KOPT-K1 (cell line): ENCODE results near the gene AFF3.
A peak's percentile ranks its signal among the peaks of the same experiment; 100 is the strongest.

Source experiments
- H3K27ac ChIP-seq: fragments of 200-600 bp; sonication (generic); 2 replicates; pipeline ENCODE4 v1.5.1; 2016; ENCODE audit warnings: antibody characterized with exemption, mild to moderate bottlenecking, low read depth, low read length; ENCODE audit not compliant: poor library complexity, severe bottlenecking
- H3K36me3 ChIP-seq: fragments of 200-600 bp; sonication (generic); 2 replicates; pipeline ENCODE4 v1.5.1; 2017; ENCODE audit warnings: antibody characterized with exemption, mild to moderate bottlenecking, low read length, moderate library complexity; ENCODE audit not compliant: insufficient read depth
- H3K9me3 ChIP-seq: fragments of 200-600 bp; sonication (generic); 2 replicates; pipeline ENCODE4 v1.5.1; 2017; ENCODE audit warnings: antibody characterized with exemption, low read length, mild to moderate bottlenecking; ENCODE audit not compliant: insufficient read depth, poor library complexity, severe bottlenecking

AFF3 gene

DNA sequence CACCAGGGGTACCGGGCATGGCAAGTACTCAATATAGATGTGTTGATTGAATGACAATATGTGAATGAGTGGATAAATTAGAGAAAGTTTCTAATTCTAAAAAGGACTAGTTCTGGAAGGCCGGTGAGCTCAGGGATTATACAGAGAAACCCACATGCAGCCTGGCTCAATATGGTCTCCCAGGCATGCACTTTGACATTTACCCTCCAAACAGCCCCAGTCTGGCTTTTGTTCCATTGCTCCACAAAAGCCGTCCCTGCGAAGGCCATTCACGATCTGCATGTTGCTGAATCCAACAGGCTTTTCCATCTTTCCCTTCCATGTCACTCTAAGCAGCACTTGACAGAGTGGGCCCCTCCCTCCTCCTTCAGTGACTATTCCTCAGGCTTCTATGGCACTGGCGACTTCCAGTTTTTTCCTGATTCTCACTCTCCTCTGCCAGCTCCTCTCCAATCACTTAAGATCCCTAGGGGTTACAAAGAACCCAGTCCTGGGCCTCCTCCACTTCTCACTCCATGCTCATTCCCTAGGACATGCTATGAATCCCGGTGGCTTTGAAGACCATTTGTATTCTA, 266.7 kb downstream of the AFF3 start:
- Histone ChIP-seq H3K36me3 (no peaks in the 10 kb centered on the region), H3K9me3 (no peaks in the 10 kb centered on the region), H3K27ac (no peak overlapping the region)

DNA sequence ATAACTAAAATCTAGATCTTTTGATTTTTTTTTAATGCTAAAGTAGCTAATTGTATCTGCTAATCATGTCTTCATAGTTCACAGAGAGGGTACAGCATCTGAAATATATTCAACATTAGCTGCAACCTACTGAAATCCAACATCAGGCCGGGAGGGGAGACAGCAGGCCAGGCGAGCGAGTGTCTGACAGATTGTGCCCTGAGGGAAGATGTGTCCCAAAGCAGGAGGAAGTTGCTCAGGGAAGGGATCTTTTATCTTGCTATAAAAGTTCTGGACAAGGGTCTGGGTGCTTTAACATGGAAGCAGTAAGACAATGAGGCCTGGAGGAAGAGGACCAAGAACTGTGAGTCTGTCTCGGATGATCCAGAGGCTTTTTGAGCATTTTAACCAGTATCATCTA, 274.1 kb downstream of the AFF3 start:
- no peaks in the 10 kb centered on the region for H3K36me3 ChIP-seq
- peak overlapping the region; percentile 16 for H3K27ac ChIP-seq

DNA sequence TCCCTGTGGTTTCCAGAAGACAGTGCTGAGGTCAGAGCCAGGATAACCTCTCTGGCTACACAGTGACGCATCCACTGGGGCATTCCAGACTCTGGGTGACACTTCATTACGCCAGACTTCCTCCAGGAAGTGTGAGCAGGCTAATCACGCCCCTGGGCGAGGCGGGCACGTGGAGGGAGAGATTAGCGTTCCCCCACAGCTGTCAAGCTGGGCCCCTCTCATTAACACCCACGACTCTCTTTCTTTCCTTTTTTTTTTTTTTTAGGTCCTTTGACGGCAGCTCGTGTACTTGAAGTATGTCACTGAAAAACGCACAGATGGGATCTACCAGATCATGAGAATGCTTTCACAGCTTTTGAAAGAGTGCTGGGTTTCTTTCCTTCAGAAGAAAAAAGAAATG, 274.6 kb downstream of the AFF3 start:
- H3K27ac ChIP-seq = peak overlapping the region; percentile 16
- no peaks in the 10 kb centered on the region for H3K9me3 ChIP-seq
- no peaks in the 10 kb centered on the region for H3K36me3 ChIP-seq

More for the DNA sequence above, 274.1 kb downstream of the AFF3 start:
- no peaks in the 10 kb centered on the region for H3K9me3 ChIP-seq

DNA sequence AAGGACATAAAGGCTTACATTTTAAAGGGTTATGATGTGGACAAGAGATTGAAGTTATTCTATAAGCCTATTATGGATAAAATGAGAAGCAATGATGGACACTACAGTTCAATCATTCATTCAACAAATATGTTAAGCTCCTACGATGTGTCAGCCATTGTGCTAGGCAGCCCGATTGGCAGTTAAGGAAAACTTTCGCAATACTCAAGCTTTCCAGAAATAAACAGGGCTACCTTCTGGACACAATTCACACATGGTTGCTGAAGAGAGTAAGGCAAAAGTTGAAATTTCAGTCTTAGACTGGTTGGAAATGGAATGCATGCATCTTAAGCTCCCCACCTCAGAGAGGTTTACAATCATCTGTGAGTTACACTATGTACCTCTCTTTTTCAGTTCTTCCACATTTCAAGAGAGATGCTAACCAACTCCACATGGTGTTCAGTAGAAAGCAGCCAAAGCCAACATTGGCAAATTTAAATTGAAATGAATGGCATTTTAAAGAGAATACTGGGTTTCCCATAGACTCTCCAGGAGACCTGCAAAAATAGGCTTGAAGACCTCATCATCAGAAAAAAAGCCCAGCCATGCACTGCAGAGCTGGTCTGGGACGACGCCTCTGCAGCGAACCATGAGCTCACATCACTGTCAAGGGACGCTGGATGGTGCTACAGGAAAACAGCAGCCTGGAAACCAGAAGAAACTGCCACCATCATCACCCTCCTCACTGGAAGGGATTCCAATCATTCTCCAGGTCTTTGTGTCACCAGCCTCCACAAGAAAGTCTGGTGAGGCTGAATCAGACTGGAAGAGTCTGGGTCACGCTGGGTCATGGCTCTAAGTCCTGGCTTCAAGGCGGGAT, 276.3 kb downstream of the AFF3 start:
- Histone ChIP-seq H3K27ac (no peak overlapping the region), H3K9me3 (no peaks in the 10 kb centered on the region), H3K36me3 (no peaks in the 10 kb centered on the region)

DNA sequence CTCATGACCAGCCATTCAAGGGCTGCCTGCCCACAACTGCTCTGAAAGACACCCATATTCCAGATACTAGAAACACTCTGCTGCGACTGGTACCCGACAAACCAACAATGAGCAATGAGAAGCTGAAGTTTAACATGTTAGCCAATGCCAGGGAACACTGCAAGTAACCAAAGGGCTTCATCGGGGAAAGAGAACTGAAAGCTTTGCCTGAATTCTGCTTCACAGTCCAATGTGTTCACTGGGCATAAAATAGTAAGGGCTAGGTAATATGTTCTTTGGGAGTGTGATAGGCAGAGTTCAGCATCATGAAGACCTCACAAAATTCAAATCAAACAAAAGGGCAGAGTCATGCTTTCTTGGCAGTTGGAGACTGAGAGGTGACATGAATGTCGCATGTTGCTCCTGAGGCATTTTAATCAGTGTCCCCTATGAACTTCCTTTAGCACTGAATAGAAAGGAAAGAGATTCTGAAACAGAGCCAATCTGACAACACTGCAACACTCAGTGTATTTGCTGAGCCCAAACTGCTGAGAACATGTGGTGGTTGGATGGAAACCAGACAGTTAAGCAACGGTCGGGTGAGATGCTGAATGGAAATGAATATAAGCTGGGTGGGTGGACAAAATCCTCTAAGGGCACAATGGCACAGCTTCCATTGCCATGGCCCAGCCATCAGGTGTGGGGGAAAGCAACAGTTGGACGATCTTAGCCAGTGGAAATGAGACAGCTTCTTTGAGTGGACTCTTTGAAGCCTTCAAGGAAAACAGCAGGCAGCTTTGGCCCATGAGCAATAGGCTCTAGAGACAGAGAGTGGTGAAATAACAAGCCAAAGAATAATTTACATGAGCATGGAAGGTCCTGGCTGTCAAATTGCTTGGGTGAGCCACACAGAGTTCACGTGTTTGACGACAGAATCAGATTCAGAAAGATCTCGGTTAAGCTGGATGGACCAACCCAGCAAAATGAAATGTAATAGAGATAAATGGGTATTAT, 277.5 kb downstream of the AFF3 start:
- H3K36me3 ChIP-seq = no peaks in the 10 kb centered on the region
- H3K27ac ChIP-seq = no peak overlapping the region
- H3K9me3 ChIP-seq = no peaks in the 10 kb centered on the region

DNA sequence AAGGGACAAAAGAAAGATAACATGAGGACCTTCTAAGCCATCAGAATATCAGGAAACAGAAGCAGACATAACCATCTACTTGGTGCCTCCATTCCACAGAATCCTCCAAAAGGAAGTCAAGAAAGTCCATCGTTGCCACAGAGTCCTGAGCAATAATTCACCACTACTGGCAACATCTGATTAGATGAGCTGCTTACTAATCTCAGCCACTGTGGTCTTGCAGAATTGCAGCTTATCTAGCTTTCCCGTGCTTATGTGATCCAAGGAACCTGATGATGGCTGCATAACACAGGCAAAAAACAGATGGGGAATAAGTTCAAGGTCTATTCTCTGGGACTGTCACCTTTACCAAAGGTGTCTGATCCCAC, 278.5 kb downstream of the AFF3 start:
- Histone ChIP-seq H3K9me3 (no peaks in the 10 kb centered on the region), H3K27ac (no peak overlapping the region), H3K36me3 (no peaks in the 10 kb centered on the region)

DNA sequence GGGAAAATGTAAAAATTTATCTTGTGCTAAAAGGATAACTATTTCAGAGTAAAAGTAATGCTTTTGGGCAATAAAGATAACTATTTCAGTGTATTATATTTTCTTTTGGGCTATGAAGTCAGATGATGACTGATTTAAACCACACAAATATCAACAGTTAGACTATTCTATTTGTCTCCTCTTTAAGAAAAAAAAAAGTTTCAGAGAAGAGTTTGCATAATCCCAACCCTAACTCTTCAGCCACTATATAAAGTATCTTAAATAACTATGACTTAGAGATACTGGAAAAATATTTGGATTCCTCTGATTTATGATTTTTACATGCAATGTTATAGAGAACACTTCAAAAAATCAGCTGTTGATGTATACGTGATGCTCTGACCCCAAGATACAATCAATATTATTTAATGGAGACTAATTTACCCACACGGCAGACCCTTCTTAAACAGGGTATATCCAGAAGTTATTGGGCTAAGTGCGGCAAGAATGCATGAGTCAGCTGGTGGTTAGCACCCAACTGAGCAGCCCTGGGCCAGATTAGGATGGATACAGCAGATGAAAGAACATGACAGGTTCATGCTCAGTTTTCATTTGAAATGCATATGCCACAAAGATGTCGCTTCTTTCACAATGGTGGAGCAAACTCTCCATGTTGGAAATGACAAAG, 279.0 kb downstream of the AFF3 start:
- H3K9me3 ChIP-seq = no peaks in the 10 kb centered on the region
- no peaks in the 10 kb centered on the region for H3K36me3 ChIP-seq
- H3K27ac ChIP-seq = no peak overlapping the region

DNA sequence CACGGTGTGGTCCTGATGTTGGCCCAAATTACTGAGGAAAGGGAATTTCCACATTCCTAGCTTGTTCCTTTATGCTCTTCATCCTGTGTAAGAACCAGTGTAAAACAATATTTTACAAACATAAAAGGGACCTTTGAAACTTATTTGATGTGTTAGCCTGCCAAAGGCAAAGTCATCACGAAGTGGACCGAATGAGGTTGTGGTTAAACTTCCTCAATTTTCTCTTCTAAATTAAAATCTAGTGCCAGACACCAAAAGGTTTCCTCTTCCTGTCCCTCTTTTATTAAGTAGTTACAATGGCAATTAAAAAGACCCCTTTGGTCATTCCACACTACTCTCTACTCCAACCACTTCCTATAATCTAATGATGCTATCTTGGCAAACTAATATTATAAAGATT, 279.8 kb downstream of the AFF3 start:
- Histone ChIP-seq H3K27ac (no peak overlapping the region), H3K36me3 (no peaks in the 10 kb centered on the region), H3K9me3 (no peaks in the 10 kb centered on the region)

DNA sequence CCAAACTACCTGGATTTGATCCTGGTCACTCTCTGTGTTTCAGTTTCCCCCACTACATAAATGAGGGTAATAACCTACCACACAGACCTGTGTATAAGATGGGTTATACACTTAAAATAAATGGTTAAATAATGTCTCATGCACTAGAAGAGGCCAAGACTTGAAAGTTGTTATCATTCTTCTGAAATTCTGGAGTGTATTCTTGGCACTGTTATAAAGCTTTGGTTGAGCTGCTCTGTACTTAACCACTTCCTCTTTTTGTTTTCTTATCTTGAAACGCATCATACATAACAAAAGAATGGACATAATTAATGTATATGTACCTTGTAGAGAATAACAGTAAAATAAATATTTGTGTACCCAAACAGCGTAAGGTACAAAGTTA, 281.0 kb downstream of the AFF3 start:
- Histone ChIP-seq H3K9me3 (peaks cover under 1% of the 10 kb centered on the region), H3K27ac (peak overlapping the region; percentile 40), H3K36me3 (no peaks in the 10 kb centered on the region)

DNA sequence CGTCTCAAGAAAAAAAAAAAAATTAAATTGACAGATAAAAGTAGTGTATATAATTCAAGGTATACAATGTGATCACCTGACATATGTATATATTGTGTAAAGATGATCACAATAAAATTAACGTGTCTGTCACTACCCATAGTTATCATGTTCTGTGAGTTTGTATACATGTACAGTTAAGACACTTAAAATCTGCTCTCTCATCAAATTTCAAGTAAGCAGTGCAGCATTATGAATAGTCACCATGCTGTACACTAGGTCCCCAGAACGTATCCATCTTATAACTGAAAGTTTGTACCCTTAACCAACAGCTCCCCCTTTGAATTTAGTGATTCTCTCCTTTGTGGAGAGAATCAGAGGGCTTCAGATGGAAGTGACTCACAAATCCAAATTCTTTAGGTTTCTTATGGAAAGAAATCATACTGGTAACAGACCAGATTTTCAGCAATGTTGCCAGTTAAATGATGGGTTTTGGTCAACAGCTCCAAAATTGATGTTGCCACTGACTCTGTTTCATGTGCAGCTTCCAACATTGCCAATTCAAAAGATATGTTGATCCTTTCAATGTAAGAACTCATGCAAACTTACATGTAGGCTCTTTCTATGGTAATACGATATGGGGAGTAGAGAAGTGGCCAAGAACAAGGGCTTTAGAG, 281.5 kb downstream of the AFF3 start:
- Histone ChIP-seq H3K36me3 (no peaks in the 10 kb centered on the region), H3K9me3 (peaks cover 4% of the 10 kb centered on the region), H3K27ac (peak overlapping the region; percentile 40)

DNA sequence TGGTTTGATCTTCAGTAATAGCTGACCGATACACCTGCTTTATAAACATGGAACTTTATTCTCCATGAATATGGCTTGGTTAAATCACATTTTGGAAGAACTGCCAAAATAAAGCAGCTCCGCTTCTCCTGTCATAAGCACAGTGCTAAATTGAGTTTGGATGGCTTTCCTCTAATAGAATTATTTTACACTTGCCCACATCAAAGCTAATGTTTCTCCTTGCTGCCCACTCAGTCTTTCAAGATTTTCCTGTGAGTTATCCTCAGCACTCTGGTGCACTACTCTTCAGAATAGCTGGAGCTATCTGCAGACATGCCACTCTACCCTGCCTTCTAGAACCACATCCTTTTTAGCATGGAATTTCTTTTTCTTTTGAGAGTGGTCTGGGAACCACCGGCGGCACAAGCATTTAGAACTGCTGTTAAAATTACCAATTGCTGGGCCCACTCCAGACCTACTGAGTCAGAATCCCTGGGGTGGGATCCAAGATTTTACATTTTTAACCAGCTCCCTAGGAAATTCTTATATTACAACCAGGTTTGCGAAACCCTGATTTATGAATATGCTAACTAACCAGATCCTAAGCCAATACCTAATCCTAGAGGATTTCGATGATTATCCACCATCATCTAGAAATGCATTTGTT, 283.3 kb downstream of the AFF3 start:
- no peak overlapping the region for H3K27ac ChIP-seq
- peaks cover 4% of the 10 kb centered on the region for H3K9me3 ChIP-seq
- H3K36me3 ChIP-seq = no peaks in the 10 kb centered on the region

DNA sequence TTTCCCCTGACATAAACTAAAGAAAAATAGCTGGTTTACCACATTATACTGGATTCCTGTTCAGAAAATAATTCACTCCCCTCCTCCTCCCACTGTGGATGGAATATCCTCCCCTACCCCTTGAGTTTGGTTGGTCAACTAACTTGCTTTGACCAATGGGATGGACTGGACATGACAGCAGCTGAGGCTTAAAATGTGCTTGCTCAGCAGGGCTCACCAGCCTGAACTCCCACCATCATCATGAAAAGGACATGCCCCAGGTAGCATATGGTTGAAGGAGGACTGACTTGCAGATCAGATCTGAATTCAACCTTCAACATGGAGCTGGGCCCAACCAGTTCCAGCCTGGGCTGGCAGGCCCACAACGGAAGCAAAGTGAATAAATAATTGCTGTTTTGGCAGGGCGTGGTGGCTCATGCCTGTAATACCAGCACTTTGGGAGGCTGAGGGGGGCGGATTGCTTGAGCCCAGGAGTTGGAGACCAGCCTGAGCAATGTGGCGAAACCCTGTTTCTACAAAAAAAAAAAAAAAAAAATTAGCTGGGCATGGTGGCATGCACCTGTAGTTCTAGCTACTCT, 284.4 kb downstream of the AFF3 start:
- H3K36me3 ChIP-seq = no peaks in the 10 kb centered on the region
- peaks cover 4% of the 10 kb centered on the region for H3K9me3 ChIP-seq
- H3K27ac ChIP-seq = no peak overlapping the region

DNA sequence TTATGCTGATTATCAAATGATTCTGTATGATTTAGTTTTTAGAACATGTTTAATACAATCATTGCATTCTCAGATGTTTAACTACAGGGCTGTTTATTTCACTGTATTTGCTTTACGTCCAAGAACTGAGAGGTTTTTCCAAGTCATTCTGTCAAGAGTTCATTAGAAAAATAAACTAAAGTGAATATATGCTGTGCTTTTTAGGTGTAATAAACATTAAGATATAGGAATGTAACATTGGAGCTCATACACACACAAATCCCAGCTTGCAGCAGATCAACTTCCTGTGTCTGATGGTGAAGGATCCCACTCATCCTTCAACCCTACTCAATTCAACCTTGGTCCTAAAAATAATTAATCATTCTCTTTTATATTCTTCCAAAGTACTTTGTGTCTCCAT, 285.0 kb downstream of the AFF3 start:
- Histone ChIP-seq H3K36me3 (no peaks in the 10 kb centered on the region), H3K9me3 (peaks cover 4% of the 10 kb centered on the region), H3K27ac (no peak overlapping the region)

DNA sequence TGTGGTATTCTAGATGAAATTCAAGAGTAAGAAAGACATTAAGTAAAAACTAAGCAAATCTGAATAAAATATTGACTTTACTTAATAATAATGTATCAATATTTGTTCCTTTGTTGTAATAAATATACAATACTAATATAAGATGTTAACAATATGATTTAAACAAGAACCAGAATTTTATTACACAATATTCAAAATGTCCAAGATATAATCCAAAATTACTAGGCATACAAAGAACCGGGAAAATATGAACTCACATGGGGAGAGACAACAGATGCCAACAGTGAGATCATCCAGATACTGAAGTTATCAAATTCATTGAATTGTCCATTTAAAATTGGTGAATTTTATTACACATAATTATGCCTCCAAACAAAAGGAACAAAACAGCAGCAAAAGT, 286.3 kb downstream of the AFF3 start:
- Histone ChIP-seq H3K9me3 (peaks cover 4% of the 10 kb centered on the region), H3K27ac (no peak overlapping the region), H3K36me3 (no peaks in the 10 kb centered on the region)
